Thyroid gland (tissue), 4 donors: ENCODE measurements around the gene STEEP1. TPM values are rescaled to one million over a fixed set of nuclear protein-coding genes. Genes with fewer than 3 reads are reported as not detected.

ENCODE experiments used
- DNase-seq, 2 donors: peaks; one replicate each; pipeline ENCODE4 v3.0.0-alpha.2; 2019
- H3K27ac ChIP-seq, 3 donors: fragments of 200-600 bp; sonication (generic); 1 replicate in 2 of 3; 2 replicates in 1 of 3; pipeline ENCODE4 v1.5.1; 2016 to 2019; ENCODE audit warnings: mild to moderate bottlenecking in 1 of 3, moderate library complexity in 1 of 3
- H3K27me3 ChIP-seq: fragments of 200-600 bp; sonication (generic); one replicate; pipeline ENCODE4 v1.5.1; 2019
- H3K36me3 ChIP-seq, 2 donors: fragments of 200-600 bp; sonication (generic); one replicate each; pipeline ENCODE4 v1.5.1; 2016 to 2019
- H3K4me1 ChIP-seq, 2 donors: fragments of 200-600 bp; sonication (generic); one replicate each; pipeline ENCODE4 v1.5.1; 2017 to 2019
- H3K4me3 ChIP-seq, 3 donors: fragments of 200-600 bp; sonication (generic); replicated peaks in 1 of 3; 1 replicate in 2 of 3; 2 replicates in 1 of 3; pipeline ENCODE4 v1.5.1; 2016; ENCODE audit warnings: mild to moderate bottlenecking in 1 of 3
- H3K9me3 ChIP-seq: fragments of 200-600 bp; sonication (generic); one replicate; pipeline ENCODE4 v1.5.1; 2017
- CTCF ChIP-seq, 6 experiments: fragments of 200-600 bp in 3 of 6; fragments of 450-650 bp in 3 of 6; sonication (generic) in 3 of 6; IDR thresholded peaks; one replicate each; pipeline ENCODE4 v1.5.1; 2016 to 2019; ENCODE audit warnings: antibody characterized with exemption in 6 of 6, mild to moderate bottlenecking in 2 of 6, inconsistent platforms in 1 of 6, moderate library complexity in 1 of 6
- POLR2A ChIP-seq, 2 donors: fragments of 450-650 bp; IDR thresholded peaks; one replicate each; pipeline ENCODE4 v1.6.1; 2017; ENCODE audit warnings: antibody characterized with exemption in 2 of 2, mild to moderate bottlenecking in 2 of 2, moderate library complexity in 1 of 2
- WGBS, 2 donors: methylation state at CpG; one replicate each; pipeline ENCODE4 v1.1.5; 2017; 5-methylcytosine and 5-hydroxymethylcytosine counted together
- intact Hi-C: fragments of 100-400 bp; cut with DNase I; formaldehyde crosslinking; loops from one replicate; pipeline ENCODE4 v1.15.1; 2023
- total RNA-seq, 4 donors: library from RNA; depleted of rRNA; stranded (reverse); fragments of >200 nt; gene quantifications; one replicate each; pipeline ENCODE4 v1.2.3, GENCODE V29; 2016

The STEEP1 gene
- total RNA-seq, 4 donors from 2014 or later: 20.6 to 42.0 (median 33.7) TPM

- intact Hi-C loops: no loop called here
- Histone ChIP-seq H3K4me3 (peak overlapping the region in 1 of 3 donors; percentile 59), H3K9me3 (no peaks in the 10 kb centered on the region), H3K36me3 (no peaks in the 10 kb centered on the region), H3K4me1 (peaks cover 5 to 6% of the 10 kb centered on the region in 2 donors), H3K27ac (peak overlapping the region in 2 of 3 donors; percentile 89 to 93), H3K27me3 (no peaks in the 10 kb centered on the region)
- DNase-seq: no peak
- 50 to 64% methylated on average over 3 of the region's 3 CpGs for WGBS, 2 donors
- TF ChIP-seq POLR2A (IDR thresholded peaks at IDR 0.05): no peak
- TF ChIP-seq CTCF (IDR thresholded peaks at IDR 0.05): no peak
Observed at GRCh38 chrX:119573222-119573621, 8.0 kb upstream of the STEEP1 start.

GRCh38 chrX:119570351-119570835, 5.2 kb upstream of the STEEP1 start:
- intact Hi-C loops: no loop called here
- 88 to 97% methylated on average over 6 of the region's 6 CpGs for WGBS, 2 donors
- no peak for DNase-seq
- Histone ChIP-seq H3K27me3 (no peaks in the 10 kb centered on the region), H3K4me3 (no peak overlapping the region), H3K36me3 (no peaks in the 10 kb centered on the region), H3K27ac (no peak overlapping the region), H3K9me3 (no peaks in the 10 kb centered on the region), H3K4me1 (peaks cover 2 to 5% of the 10 kb centered on the region in 2 donors)
- TF ChIP-seq POLR2A (IDR thresholded peaks at IDR 0.05): no peak

GRCh38 chrX:119552508-119552907, 12.7 kb downstream of the STEEP1 start:
- H3K27ac ChIP-seq: no peak overlapping the region
- no peak for TF ChIP-seq POLR2A (IDR thresholded peaks at IDR 0.05)
- no peak for TF ChIP-seq CTCF (IDR thresholded peaks at IDR 0.05)
- DNase-seq: no peak
- no peaks in the 10 kb centered on the region for H3K27me3 ChIP-seq
- no peaks in the 10 kb centered on the region for H3K9me3 ChIP-seq
- no peak overlapping the region for H3K4me3 ChIP-seq
- no peaks in the 10 kb centered on the region for H3K4me1 ChIP-seq
- WGBS, 2 donors: 78 to 100% methylated on average over 1 of the region's 3 CpGs
- no peaks in the 10 kb centered on the region for H3K36me3 ChIP-seq
- intact Hi-C loops: no loop called here

GRCh38 chrX:119549327-119550016, 15.7 kb downstream of the STEEP1 start:
- TF ChIP-seq POLR2A (IDR thresholded peaks at IDR 0.05) (no peak), CTCF (IDR thresholded peaks at IDR 0.05) (no peak)
- Histone ChIP-seq H3K36me3 (no peaks in the 10 kb centered on the region), H3K27ac (no peak overlapping the region), H3K9me3 (no peaks in the 10 kb centered on the region), H3K4me3 (no peak overlapping the region), H3K4me1 (no peaks in the 10 kb centered on the region), H3K27me3 (no peaks in the 10 kb centered on the region)
- 72 to 73% methylated on average over 7 of the region's 7 CpGs for WGBS, 2 donors
- intact Hi-C loops: no loop called here
- DNase-seq: no peak

GRCh38 chrX:119541188-119541587, 24.0 kb downstream of the STEEP1 start:
- Histone ChIP-seq H3K27ac (no peak overlapping the region), H3K9me3 (no peaks in the 10 kb centered on the region)
- WGBS, 2 donors: 47 to 78% methylated on average over 4 of the region's 4 CpGs

More at GRCh38 chrX:119541188-119541587, 24.0 kb downstream of the STEEP1 start:
- Histone ChIP-seq H3K4me3 (no peak overlapping the region), H3K36me3 (no peaks in the 10 kb centered on the region), H3K27me3 (no peaks in the 10 kb centered on the region), H3K4me1 (no peaks in the 10 kb centered on the region)
- intact Hi-C loops: no loop called here
- DNase-seq: peak; percentile 2 to 3
- TF ChIP-seq POLR2A (IDR thresholded peaks at IDR 0.05) (no peak), CTCF (IDR thresholded peaks at IDR 0.05) (no peak)
